Measurements from ENCODE around the gene TCF25.
"Not testable (repeated sequence)": the region's sequence is repeated elsewhere in the genome, so short reads cannot be mapped to it uniquely, and the experiment has no call there.

The TCF25 gene

DNA sequence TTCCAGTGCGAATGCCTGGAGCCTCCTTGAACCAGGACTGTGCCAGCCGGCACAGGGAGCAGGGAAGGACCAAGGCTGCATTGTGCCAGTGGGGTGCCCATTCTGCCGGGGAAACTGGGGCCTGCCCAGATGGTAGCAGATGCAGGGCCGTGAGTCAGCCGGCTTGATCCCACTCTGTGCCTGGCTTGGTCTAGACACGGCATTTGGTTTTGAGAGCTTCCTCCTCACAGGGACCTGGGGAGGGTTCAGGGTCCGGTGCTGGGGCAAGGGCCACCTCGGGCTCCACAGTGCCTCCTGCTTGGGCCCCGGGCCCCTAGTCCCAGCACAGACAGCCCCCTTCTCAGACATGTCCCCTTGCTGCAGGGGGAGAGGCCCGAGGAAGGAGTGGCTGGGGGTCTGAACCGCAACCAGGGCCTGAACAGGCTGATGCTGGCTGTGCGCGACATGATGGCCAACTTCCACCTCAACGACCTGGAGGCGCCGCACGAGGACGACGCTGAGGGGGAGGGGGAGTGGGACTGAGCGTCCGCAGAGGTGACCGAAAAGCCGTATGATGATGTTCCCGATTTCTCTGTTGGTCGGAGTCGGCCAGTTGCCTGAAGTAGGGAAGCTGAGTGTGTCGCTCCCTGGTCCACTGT is 37.4 kb downstream of the TCF25 start:
- no peak for DNase-seq (ENCODE audit: low spot score)
- TF ChIP-seq, protein P1, sequence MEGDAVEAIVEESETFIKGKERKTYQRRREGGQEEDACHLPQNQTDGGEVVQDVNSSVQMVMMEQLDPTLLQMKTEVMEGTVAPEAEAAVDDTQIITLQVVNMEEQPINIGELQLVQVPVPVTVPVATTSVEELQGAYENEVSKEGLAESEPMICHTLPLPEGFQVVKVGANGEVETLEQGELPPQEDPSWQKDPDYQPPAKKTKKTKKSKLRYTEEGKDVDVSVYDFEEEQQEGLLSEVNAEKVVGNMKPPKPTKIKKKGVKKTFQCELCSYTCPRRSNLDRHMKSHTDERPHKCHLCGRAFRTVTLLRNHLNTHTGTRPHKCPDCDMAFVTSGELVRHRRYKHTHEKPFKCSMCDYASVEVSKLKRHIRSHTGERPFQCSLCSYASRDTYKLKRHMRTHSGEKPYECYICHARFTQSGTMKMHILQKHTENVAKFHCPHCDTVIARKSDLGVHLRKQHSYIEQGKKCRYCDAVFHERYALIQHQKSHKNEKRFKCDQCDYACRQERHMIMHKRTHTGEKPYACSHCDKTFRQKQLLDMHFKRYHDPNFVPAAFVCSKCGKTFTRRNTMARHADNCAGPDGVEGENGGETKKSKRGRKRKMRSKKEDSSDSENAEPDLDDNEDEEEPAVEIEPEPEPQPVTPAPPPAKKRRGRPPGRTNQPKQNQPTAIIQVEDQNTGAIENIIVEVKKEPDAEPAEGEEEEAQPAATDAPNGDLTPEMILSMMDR (IDR thresholded peaks at IDR 0.05; ENCODE audit: borderline replicate concordance, control extremely low read depth, extremely low read depth, insufficient read depth, missing control alignments): no peak
- in situ Hi-C loops (cut with MboI; ENCODE audit: low sequenced_read_pairs, unreplicated experiment): no loop called here

DNA sequence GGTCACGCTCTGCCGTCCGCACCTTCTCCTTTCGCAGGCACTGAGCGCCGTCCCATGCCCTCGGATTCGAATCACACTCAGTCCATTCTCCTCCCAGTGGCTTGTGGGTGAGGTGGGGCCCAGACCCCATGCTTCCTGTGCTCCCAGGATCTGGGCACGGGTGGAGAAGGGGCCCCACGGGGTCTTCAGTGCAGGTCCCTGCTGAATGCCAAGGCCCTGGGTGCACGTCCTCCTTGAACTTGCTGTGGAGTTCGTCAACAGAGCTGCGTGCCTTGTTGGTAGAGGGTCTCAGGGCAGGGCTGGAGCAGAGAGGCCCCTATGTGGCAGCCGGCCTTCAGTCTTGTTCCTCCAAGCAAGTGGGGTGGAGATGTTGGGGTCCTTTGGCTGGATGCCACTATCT is 38.0 kb downstream of the TCF25 start:
- DNase-seq (ENCODE audit: low spot score): no peak
- TF ChIP-seq, protein P1 (IDR thresholded peaks at IDR 0.05; ENCODE audit: borderline replicate concordance, control extremely low read depth, extremely low read depth, insufficient read depth, missing control alignments): no peak
- in situ Hi-C loops (cut with MboI; ENCODE audit: low sequenced_read_pairs, unreplicated experiment): no loop called here

DNA sequence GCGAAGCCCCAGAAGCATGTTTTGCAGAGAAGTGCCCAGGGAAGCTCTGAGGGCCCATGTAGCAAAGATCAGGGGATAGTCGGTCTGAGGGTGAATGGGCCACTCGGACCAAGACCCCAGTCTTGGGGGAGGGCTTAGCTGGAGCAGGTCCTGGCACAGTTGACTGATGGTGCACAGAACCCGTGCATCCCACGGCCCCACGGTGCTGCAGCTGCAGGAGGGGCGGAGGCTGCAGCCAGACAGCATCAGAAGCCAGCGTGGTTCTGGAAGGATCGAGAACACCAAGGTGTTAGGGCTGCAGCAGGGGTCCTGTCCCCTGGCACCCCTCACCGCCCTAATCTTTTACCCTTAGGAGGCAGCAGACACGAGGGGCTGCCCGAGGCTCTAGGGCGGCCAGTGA is 38.8 kb downstream of the TCF25 start:
- in situ Hi-C loops (cut with MboI; ENCODE audit: low sequenced_read_pairs, unreplicated experiment): no loop called here
- TF ChIP-seq, protein P1 (IDR thresholded peaks at IDR 0.05; ENCODE audit: borderline replicate concordance, control extremely low read depth, extremely low read depth, insufficient read depth, missing control alignments): no peak
- no peak for DNase-seq (ENCODE audit: low spot score)

DNA sequence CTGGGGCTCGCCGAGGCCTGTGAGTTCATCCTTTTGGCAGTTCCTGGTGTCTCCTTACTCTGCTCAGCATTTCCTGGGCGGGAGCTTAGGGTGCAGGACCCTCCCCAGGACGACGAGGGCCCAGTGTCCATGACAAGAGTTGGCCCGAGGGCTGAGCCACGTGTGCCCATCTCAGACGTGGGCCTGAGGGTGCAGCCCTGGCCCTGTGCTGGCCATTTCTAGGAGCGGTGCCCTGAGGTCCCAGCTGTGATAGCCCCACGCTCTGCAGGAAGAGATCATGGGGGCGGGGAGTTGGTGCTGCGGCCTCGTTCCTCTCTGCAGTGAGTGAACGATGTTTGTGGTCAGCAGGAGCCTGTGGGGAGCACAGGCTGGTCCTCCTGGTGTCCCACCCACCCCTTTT is 39.2 kb downstream of the TCF25 start:
- TF ChIP-seq, protein P1 (IDR thresholded peaks at IDR 0.05; ENCODE audit: borderline replicate concordance, control extremely low read depth, extremely low read depth, insufficient read depth, missing control alignments): no peak
- in situ Hi-C loops (cut with MboI; ENCODE audit: low sequenced_read_pairs, unreplicated experiment): no loop called here
- no peak for DNase-seq (ENCODE audit: low spot score)

DNA sequence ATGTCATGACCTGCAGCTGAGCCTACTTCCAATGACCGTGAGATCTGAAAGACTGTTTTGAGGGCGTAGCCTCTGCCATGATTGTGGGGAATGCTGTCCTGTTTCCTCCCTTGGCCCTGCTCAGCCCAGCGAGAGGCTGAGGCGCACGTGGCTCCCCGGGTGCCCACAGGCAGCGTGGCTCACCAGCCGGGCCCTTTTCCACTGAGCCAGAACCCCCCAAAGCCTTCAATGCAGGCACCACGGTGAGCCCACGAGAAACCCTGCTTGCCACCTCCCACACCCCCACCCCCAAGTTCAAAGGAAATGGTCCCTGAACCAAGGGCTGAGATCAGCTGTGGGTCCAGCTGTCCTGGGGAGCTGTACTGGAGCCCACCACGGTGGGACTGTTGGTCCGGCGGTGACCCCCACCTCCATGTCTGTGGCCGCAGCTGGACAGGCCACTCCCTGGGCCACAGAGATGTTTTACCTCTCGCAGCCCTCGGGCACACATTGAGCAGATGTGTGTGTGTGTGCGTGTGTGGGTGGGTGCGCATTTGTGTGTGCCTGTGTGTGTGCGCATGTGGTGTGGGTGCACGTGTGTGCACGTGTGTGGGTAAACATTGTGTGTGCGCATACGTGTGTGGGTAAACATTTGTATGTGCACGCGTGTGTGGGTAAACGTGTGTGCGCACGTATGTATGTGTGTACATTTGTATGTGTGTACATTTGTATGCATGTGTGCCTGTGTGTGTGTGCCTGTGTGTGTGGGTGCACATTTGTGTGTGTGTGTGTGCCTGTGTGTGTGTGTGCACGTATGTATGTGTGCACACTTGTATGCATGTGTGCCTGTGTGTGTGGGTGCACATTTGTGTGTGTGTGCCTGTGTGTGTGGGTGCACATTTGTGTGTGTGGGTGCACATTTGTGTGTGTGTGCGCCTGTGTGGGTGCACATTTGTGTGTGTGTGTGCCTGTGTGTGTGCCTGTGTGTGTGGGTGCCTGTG is 40.3 kb downstream of the TCF25 start:
- DNase-seq (ENCODE audit: low spot score): no peak
- in situ Hi-C loops (cut with MboI; ENCODE audit: low sequenced_read_pairs, unreplicated experiment): no loop called here
- TF ChIP-seq, protein P1 (IDR thresholded peaks at IDR 0.05; ENCODE audit: borderline replicate concordance, control extremely low read depth, extremely low read depth, insufficient read depth, missing control alignments): no peak

DNA sequence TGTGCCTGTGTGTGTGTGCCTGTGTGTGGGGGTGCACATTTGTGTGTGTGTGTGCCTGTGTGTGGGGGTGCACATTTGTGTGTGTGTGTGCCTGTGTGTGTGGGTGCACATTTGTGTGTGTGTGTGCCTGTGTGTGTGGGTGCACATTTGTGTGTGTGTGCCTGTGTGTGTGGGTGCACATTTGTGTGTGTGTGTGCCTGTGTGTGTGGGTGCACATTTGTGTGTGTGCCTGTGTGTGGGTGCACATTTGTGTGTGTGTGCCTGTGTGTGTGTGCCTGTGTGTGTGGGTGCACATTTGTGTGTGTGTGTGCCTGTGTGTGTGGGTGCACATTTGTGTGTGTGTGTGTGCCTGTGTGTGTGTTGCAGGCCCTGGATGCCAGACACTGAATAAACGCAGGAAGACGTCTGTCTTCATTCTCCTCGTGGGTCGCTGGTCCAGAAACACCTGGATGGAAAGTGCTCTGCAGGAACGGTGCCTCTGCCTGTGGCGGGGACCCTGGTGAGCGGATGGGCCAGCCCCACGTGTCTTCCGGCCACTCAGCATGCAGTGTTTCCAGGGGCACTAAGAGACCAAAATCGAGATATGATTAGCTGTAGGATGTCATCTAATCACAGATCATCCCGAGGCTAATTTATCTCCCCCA is 41.4 kb downstream of the TCF25 start:
- in situ Hi-C loops (cut with MboI; ENCODE audit: low sequenced_read_pairs, unreplicated experiment): not testable (repeated sequence)

More for the DNA sequence above, 41.4 kb downstream of the TCF25 start:
- DNase-seq (ENCODE audit: low spot score): not testable (repeated sequence)
